Natural killer cell (primary cell): ENCODE results near the gene KCNJ5. TPM values are rescaled to one million over a fixed set of nuclear protein-coding genes. Genes with fewer than 3 reads are reported as not detected.

Experiments
- ATAC-seq, 3 donors: fragments of 150-1000 bp in 2 of 3; fragments of 200-7000 bp in 1 of 3; cut with Tn5 transposase; 1 replicate in 1 of 3; 2 replicates in 2 of 3; pipeline ENCODE4 v1.10.0; 2021; ENCODE audit warnings: mild to moderate bottlenecking in 2 of 3, moderate library complexity in 2 of 3
- DNase-seq, 2 donors: peaks; one replicate each; pipeline versions ENCODE4 v3.0.0 to v3.0.0-alpha.2; 2013 to 2021; ENCODE audit warnings: mixed read lengths in 1 of 2
- H3K27ac ChIP-seq: one replicate; pipeline ENCODE4 v1.5.1; 2013; ENCODE audit warnings: mild to moderate bottlenecking, low read length
- H3K27me3 ChIP-seq: one replicate; pipeline ENCODE4 v1.6.1; 2013; ENCODE audit warnings: low read length; ENCODE audit not compliant: control insufficient read depth, insufficient read depth
- H3K36me3 ChIP-seq: one replicate; pipeline ENCODE4 v1.6.1; 2013; ENCODE audit warnings: low read length; ENCODE audit not compliant: control insufficient read depth, insufficient read depth
- H3K4me1 ChIP-seq: one replicate; pipeline ENCODE4 v1.6.1; 2013; ENCODE audit warnings: low read length; ENCODE audit not compliant: control insufficient read depth, insufficient read depth
- H3K4me3 ChIP-seq: one replicate; pipeline ENCODE4 v1.5.1; 2013; ENCODE audit warnings: low read length
- H3K9me3 ChIP-seq: one replicate; pipeline ENCODE4 v1.6.1; 2013; ENCODE audit warnings: low read length; ENCODE audit not compliant: control insufficient read depth, insufficient read depth
- H3K27ac Mint-ChIP-seq, 2 donors: one replicate each; pipeline ENCODE4 v1.8.0; 2022; ENCODE audit warnings: mild to moderate bottlenecking in 2 of 2, mixed read lengths in 2 of 2, moderate library complexity in 1 of 2
- H3K27me3 Mint-ChIP-seq, 2 donors: one replicate each; pipeline ENCODE4 v1.8.0; 2022; ENCODE audit warnings: low read depth in 2 of 2, mixed read lengths in 2 of 2
- H3K36me3 Mint-ChIP-seq: one replicate; pipeline ENCODE4 v1.8.0; 2022; ENCODE audit warnings: mixed read lengths
- H3K4me1 Mint-ChIP-seq, 2 donors: one replicate each; pipeline ENCODE4 v1.8.0; 2022; ENCODE audit warnings: mixed read lengths in 2 of 2
- H3K4me3 Mint-ChIP-seq: one replicate; pipeline ENCODE4 v1.8.0; 2022; ENCODE audit warnings: mild to moderate bottlenecking, moderate library complexity, mixed read lengths
- H3K9me3 Mint-ChIP-seq, 2 donors: one replicate each; pipeline ENCODE4 v1.8.0; 2022; ENCODE audit warnings: mixed read lengths in 2 of 2
- WGBS: methylation state at CpG from one replicate; pipeline ENCODE4 v1.1.7; 2013; ENCODE audit warnings: missing lambda C conversion rate; ENCODE audit not compliant: insufficient coverage; 5-methylcytosine and 5-hydroxymethylcytosine counted together
- intact Hi-C: fragments of 100-400 bp; cut with micrococcal nuclease; formaldehyde crosslinking; loops from one replicate; pipeline ENCODE4 v1.14.2; 2022
- total RNA-seq, 4 donors: library from RNA; stranded (reverse); fragments of 120-200 nt in 1 of 4; gene quantifications; one replicate each; pipeline versions ENCODE4 v1.2.3 to v1.2.4, GENCODE V29; 2013 to 2022
- TF ChIP-seq, protein P1 (sequence below): fragments of 200-600 bp; IDR thresholded peaks from one replicate; pipeline ENCODE4 v1.8.0; 2022; ENCODE audit warnings: antibody characterized with exemption

KCNJ5 gene
- total RNA-seq, 3 donors from 2014 or later (not counting 1 experiment from before 2014, with no cell fraction given) = 0.09 to 0.18 (median 0.15) TPM

DNA sequence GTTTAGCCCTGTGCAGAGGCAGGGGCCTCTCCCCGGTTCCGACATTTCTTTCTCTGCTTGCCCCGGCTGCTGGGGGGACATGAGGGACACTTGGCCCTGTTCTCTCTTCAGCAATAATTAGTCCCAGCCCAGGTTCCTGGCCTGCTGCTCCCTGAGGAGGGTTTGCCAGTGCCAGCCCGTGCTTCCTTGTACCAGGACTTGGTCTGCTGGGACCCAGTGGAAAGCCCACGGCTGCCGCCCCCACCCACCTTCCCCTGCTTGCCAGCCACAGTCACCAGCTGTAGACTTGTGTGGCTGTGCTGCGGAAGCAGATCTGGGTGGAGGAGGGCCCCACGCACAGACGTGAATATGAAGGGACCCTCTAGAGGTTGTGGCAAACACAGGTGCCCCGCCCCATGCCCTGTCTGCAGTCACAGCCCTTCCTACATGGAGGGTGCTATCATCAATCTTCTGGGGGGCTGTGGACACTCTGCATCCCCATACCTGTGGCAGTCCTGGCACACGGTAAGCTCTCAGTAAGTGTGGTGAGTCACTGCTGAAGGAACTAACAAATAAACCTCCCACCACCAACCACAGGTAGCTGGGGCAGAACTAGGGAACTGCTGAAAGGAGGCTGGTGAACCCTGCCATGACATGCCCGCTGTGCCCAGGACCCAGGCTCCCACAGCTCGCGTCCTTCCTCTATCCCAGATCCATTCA is 50.6 kb downstream of the KCNJ5 start:
- intact Hi-C loops = no loop called here
- 85% methylated on average over 14 of the region's 14 CpGs for WGBS

DNA sequence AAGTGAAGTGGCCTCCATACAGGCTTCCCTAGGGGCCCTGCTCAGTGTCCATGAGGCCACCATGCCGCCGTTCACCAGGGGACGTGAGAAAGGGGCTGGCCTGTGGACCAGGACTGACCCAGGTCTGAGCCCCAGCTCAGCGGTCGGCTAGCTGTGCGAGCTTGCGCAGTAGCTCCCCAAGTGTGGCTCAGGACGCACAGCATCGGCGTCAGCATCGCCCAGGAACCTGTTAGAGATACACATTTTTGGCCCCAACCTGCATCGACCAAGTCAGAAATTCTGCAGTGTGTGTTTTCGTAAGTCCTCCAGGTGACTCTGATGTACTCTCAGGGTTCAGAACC is 51.1 kb downstream of the KCNJ5 start:
- H3K36me3 ChIP-seq = no peaks in the 10 kb centered on the region
- DNase-seq (no peak), ATAC-seq (no peak)
- no peaks in the 10 kb centered on the region for H3K27me3 ChIP-seq
- H3K4me3 Mint-ChIP-seq = no peak overlapping the region
- WGBS = 95% methylated on average over 13 of the region's 13 CpGs
- peaks cover 8 to 23% of the 10 kb centered on the region in 2 donors for H3K27me3 Mint-ChIP-seq
- no peaks in the 10 kb centered on the region for H3K36me3 Mint-ChIP-seq
- no peak overlapping the region for H3K27ac ChIP-seq
- no peaks in the 10 kb centered on the region for H3K9me3 ChIP-seq
- intact Hi-C loops = no loop called here
- no peaks in the 10 kb centered on the region for H3K4me1 ChIP-seq
- TF ChIP-seq, protein P1, sequence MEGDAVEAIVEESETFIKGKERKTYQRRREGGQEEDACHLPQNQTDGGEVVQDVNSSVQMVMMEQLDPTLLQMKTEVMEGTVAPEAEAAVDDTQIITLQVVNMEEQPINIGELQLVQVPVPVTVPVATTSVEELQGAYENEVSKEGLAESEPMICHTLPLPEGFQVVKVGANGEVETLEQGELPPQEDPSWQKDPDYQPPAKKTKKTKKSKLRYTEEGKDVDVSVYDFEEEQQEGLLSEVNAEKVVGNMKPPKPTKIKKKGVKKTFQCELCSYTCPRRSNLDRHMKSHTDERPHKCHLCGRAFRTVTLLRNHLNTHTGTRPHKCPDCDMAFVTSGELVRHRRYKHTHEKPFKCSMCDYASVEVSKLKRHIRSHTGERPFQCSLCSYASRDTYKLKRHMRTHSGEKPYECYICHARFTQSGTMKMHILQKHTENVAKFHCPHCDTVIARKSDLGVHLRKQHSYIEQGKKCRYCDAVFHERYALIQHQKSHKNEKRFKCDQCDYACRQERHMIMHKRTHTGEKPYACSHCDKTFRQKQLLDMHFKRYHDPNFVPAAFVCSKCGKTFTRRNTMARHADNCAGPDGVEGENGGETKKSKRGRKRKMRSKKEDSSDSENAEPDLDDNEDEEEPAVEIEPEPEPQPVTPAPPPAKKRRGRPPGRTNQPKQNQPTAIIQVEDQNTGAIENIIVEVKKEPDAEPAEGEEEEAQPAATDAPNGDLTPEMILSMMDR = no peak
- no peak overlapping the region for H3K4me3 ChIP-seq
- H3K9me3 Mint-ChIP-seq = no peaks in the 10 kb centered on the region
- H3K4me1 Mint-ChIP-seq = no peaks in the 10 kb centered on the region
- no peak overlapping the region for H3K27ac Mint-ChIP-seq

More for the DNA sequence above, 50.6 kb downstream of the KCNJ5 start:
- H3K4me3 ChIP-seq = no peak overlapping the region
- no peaks in the 10 kb centered on the region for H3K4me1 ChIP-seq
- no peaks in the 10 kb centered on the region for H3K36me3 ChIP-seq
- H3K27ac Mint-ChIP-seq = no peak overlapping the region
- no peaks in the 10 kb centered on the region for H3K27me3 ChIP-seq
- peaks cover 8 to 22% of the 10 kb centered on the region in 2 donors for H3K27me3 Mint-ChIP-seq
- H3K4me1 Mint-ChIP-seq = no peaks in the 10 kb centered on the region
- TF ChIP-seq, protein P1 = no peak
- DNase-seq (no peak), ATAC-seq (no peak)
- H3K27ac ChIP-seq = no peak overlapping the region
- no peaks in the 10 kb centered on the region for H3K9me3 ChIP-seq
- no peak overlapping the region for H3K4me3 Mint-ChIP-seq
- no peaks in the 10 kb centered on the region for H3K9me3 Mint-ChIP-seq
- H3K36me3 Mint-ChIP-seq = no peaks in the 10 kb centered on the region

DNA sequence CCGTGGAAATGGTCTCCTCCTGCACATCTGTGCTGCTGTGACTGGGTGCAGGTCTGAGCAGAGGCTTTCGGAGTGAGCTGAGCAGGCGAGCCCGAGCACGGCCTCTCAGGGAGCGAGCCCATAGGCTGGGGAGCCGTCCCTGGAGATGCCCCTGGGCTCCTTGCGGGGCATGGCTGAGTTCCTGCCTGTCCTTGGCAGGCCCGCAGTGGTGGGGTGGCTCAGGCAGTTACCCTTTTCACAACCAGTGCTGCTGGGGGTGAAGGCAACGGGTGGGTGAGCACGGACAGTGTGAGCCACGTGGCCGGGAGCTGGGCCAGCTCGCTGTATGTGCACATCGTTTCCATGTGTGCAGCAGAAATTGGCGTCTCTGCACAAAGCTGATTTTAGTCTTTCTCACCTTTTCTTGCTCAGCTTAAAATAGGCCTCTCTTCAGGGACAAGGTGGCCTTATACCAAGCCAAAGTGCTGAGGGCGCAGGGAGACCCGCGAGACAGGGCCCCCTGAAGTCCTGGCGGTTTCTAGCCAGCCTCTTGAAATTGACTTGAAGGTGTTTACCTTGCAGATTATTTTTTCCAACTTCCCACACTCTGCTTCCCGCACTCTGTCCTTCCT is 51.8 kb downstream of the KCNJ5 start, which contains the start of gene TP53AIP1:
Gene TP53AIP1 (minus strand): TSS at position 55 of the 611 bp plus-strand sequence. CDS start 5,053 bp downstream, outside the sequence.
- no peak within 1 kb of the TSS for H3K27ac Mint-ChIP-seq
- 90% methylated on average over 21 of the region's 21 CpGs for WGBS
- Histone ChIP-seq H3K9me3 (no peaks in the 10 kb centered on the region), H3K4me3 (no peak within 1 kb of the TSS), H3K27me3 (no peaks in the 10 kb centered on the region), H3K36me3 (no peaks in the 10 kb centered on the region), H3K27ac (no peak within 1 kb of the TSS), H3K4me1 (no peaks in the 10 kb centered on the region)
- no peaks in the 10 kb centered on the region for H3K4me1 Mint-ChIP-seq
- DNase-seq (no peak), ATAC-seq (no peak)
- peaks cover 12 to 30% of the 10 kb centered on the region in 2 donors for H3K27me3 Mint-ChIP-seq
- intact Hi-C loops = no loop called here
- TF ChIP-seq, protein P1 = no peak
- H3K9me3 Mint-ChIP-seq = no peaks in the 10 kb centered on the region
- H3K36me3 Mint-ChIP-seq = no peaks in the 10 kb centered on the region
- H3K4me3 Mint-ChIP-seq = no peak within 1 kb of the TSS
